Spleen (tissue), 7 donors: ENCODE data around the gene OPTN.

ENCODE experiments used
- CTCF ChIP-seq, 11 experiments: fragments of 200-600 bp in 7 of 11; fragments of 450-650 bp in 4 of 11; sonication (generic) in 4 of 11; IDR thresholded peaks in 8 of 11; conservative IDR thresholded peaks in 3 of 11; 1 replicate in 7 of 11; 2 replicates in 4 of 11; pipeline versions ENCODE4 v1.4.0 to v1.8.0; 2016 to 2021; ENCODE audit warnings: antibody characterized with exemption in 11 of 11, inconsistent platforms in 4 of 11, mild to moderate bottlenecking in 1 of 11
- POLR2A ChIP-seq, 3 donors: fragments of 450-650 bp; IDR thresholded peaks; one replicate each; pipeline ENCODE4 v1.5.1; 2017; ENCODE audit warnings: antibody characterized with exemption in 3 of 3, mild to moderate bottlenecking in 1 of 3
- donor health status: DM: no; HTN: no; CAD: no; lungs with moderate emphysema.
- donor health status: DM: no; HTN: no; CAD: no.
- donor health status: DM: no; HTN: no; CAD: no.

GRCh38 chr10:13136651-13137050, 36.7 kb downstream of the OPTN start:
- TF ChIP-seq POLR2A (IDR thresholded peaks at IDR 0.05) (no peak), CTCF (IDR thresholded peaks at IDR 0.05 in 8 of 11, conservative IDR thresholded peaks at IDR 0.05 in 3 of 11) (no peak)
